AML-193 (cell line): ENCODE data around the gene PTGS1.

Experiments used
- DNase-seq, 2 experiments: peaks; one replicate each; lab custom pipeline; 2025; lab: John Stamatoyannopoulos, UW

The PTGS1 gene

DNA sequence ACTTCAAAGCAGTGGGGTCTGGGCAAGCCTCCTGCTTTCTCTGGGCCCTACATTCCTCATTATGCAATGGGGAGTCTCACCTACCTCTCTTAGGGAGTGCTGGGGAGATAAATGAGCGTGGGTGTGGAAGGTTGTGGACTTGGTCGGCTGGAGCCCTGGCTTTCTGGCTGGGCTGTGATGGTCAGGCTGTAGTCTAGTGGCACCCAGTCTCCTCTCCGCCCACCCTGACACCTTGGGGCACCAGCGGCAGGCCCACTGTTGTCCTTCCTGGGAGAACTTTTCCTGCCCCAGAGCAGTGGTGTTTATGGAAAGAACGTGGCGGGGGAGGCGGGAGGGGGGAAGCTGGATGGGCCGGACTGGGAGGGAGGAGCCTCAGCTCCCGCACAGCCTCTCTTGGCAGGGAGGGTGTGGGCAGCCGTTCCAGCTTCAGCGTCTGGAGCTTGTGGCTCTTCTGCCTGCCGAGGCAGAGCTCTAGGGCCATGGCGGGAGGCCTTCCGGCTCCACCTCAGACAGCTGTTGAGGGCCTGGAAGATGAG, 4.1 kb downstream of the PTGS1 start:
- DNase-seq, result no peak

DNA sequence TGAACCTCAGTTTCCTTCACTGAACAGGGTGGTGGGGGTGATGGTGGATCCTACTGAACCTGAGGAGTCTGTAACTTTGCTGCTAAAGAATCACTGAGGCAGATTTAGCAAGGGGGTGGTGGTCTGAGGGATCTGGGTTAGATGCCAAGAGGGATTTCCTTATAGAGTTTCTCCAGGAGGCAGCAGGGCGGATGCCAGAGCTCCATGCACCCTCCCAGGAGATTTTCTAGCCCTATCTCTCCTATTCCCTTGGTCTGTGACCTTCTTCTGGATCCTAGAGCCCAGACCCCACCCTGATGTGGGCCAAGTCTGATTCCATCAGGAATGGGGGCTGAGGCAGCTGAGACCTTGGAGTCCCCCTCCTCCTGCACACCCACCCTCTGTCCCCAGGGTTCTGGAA, 6.0 kb downstream of the PTGS1 start:
- DNase-seq, result no peak

DNA sequence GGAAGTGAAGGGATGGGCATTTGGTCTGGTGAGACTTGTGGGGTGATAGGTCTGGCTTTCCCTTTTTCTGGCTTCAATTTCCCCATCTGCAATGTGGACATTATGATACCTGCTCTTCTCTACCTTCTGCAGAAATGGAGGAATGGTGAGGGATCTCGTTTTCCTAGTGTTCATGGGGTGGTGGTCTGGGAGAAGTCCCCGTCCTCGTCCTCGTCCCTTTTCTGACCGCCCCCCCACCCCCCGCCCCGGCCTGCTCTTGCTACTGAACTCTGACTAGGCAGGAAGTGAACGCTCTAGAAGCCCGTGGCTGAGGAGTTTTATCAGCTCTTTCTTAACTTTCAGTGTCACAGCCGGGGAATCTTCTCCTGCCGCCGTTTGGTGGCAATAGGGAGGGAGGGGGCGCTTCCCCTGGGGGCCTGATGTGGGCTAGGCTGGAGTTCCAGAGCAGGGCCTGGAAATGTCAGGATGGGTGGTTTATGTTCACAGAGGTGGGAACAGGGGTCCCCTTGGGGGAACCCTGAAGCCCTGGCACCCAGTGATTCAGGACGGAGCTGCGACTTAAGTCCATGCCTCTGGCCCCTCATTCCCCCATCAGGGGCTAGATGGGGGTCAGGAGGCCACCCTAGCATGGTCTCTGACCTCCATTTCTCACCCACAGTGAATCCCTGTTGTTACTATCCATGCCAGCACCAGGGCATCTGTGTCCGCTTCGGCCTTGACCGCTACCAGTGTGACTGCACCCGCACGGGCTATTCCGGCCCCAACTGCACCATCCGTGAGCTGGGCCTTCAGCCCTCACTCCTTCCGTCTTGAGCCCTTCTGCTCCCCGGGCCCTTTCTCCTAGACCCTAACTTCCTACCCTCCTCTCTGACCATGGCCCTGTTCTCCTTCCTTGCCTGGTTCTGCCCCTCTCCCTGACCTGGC, 6.7 kb downstream of the PTGS1 start:
- no peak for DNase-seq

DNA sequence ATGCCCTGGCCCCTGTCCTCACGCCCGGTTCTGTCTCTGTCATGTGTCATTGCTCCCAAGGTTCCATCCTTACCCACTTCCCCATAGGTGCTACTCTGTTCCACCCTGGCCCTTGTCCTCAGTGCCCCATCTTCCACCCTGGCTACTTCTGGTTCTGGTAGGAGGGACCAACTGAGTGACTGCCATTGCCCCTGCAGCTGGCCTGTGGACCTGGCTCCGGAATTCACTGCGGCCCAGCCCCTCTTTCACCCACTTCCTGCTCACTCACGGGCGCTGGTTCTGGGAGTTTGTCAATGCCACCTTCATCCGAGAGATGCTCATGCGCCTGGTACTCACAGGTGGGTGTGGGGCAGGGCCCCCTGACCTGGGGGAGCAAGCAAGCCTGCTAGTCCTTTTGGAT, 7.4 kb downstream of the PTGS1 start:
- DNase-seq, result no peak

DNA sequence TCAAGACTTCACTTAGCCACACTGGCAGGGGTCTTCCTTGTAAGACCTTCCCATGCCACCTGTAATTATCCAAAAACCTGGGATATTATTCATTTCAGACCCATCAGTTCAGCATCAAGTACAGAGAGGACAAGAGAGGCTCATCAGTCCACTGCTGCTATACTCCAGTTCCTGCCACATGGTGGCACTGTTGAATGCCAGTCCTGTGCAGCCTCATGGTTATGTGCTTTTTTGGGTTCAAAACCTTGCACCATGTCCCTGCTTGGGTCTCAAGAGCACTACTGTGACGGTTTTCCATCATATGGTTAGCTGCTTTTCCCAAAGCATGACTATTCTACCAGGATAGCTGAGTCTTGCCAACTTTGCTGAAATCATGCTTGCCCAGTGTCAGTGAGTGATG, 8.5 kb downstream of the PTGS1 start:
- DNase-seq, result no peak

DNA sequence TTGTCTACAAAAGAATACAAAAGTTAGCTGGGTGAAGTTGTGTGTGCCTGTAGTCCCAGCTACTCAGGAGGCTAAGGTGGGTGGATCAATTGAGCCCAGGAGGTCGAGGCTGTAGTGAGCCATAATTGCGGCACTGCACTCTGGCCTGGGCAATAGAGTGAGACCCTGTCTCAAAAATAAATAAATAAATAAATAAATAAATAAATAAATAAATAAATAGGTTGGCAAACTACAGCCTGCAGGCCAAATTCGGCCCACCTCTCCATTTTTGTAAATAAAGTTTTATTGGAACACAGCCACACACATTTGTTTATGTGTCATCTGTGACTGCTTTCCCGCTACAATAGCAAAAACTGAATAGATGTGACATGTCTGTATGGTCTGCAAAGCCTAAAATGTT, 9.5 kb downstream of the PTGS1 start:
- DNase-seq, result no peak

DNA sequence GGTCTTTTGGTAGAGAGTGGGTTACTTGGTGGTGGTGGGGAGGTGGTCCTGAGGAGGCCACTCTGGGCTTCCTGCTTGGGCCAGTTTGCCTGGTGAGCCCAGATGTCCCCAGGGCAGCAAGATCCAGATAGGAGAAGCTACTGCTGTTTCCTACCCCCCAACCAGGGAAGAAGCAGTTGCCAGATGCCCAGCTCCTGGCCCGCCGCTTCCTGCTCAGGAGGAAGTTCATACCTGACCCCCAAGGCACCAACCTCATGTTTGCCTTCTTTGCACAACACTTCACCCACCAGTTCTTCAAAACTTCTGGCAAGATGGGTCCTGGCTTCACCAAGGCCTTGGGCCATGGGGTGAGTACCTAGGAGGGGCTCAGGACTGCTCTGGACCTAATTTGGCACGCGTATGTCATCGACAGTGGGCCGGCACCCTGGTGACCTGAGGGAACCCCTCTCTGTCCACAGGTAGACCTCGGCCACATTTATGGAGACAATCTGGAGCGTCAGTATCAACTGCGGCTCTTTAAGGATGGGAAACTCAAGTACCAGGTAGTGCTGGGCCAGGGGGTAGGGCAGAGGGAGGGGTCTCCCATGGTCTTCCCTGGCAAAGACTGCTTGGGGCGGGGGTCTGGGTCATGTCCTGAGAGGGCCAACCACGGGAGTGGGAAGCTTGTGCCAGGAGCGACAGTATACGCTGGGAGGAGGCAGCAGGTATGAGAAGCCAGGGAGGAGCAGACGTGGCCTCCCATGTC, 10.6 kb downstream of the PTGS1 start:
- no peak for DNase-seq

DNA sequence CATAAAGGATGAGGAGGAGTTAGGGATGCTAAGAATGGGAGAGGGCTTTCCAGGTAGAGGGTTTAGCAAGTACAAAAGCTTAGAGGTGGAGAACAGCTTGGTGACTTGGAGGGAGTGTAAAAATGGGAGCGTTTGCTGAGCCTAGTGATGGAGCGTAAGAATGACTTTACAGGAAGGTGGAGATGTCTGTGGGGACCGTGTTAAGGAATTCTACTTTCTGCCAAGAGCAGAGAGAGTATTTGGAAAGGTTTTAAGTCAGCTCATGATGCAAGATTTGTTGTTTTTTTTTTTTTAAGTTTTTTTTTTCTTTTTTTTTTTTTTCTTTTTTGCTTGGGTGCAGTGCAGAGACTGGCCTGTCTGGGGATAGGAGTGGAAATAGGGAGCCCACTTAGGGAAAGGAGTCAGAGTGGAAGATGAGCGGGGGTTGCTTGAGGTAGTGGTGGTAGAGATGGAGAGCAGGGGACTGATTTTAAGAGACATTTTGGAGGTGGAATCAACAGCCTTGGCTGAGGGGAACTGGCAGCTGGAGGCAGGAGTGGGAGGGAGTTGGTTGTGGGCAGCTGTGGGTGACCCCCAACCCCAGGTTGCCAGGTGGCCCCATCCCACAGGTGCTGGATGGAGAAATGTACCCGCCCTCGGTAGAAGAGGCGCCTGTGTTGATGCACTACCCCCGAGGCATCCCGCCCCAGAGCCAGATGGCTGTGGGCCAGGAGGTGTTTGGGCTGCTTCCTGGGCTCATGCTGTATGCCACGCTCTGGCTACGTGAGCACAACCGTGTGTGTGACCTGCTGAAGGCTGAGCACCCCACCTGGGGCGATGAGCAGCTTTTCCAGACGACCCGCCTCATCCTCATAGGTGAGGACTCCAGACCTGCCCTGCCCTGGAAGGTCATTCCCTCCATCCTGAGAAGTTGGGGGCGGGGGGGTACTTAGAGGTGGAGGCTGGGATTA, 12.4 kb downstream of the PTGS1 start:
- DNase-seq, result no peak

DNA sequence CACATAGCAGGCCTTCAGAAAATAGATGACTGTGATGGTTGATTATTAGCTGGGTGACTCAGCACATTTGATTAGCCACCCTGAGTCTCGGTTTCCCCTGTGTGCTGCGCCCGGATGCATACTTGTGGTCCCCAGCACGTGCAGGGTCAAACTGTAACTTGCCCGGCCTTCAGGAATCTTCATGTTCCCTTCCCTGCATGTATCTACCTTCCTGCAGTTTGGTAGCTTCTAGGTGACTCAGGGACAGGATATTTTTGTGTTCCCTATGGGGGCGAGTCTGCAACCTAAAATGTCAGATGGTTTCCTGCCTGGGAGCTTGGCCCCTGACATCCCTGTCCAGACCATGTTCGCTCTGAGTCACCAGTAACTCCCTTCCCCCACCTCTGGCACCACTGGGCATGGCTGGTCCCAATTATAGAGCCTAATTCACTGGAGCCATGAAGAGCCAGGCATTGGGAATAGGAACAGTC, 13.2 kb downstream of the PTGS1 start:
- no peak for DNase-seq

DNA sequence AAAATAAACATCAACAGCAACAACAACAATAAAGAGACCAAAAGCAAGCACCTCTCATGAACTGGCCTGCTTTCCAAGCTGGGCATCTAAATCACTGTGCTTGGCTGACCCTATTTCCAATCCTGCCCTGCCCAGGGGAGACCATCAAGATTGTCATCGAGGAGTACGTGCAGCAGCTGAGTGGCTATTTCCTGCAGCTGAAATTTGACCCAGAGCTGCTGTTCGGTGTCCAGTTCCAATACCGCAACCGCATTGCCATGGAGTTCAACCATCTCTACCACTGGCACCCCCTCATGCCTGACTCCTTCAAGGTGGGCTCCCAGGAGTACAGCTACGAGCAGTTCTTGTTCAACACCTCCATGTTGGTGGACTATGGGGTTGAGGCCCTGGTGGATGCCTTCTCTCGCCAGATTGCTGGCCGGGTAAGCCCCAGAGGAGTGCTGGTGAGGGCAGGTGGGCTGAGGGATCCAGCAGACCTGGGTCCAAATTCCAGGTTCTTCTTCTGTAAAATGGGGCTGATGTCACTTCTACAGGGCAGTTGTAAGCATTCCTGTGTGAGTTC, 15.6 kb downstream of the PTGS1 start:
- DNase-seq, result no peak

DNA sequence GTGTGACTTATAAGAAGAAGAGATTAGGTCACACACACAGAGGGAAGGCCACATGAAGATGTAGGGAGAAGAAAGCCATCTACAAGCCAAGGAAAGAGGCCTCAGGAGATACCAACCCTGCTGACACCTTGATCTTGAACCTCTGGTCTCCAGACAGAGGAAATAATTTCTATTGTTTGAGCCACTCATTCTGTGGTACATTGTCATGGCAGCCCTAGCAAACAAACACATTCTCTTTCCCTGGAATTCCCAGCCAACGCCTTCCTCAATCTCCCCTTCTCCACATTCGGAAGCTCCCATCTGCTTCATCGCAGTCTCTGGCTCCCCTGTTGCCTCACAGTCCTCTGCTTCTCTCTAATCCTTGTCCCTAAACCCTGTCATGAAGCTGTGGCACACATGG, 16.7 kb downstream of the PTGS1 start:
- no peak for DNase-seq

DNA sequence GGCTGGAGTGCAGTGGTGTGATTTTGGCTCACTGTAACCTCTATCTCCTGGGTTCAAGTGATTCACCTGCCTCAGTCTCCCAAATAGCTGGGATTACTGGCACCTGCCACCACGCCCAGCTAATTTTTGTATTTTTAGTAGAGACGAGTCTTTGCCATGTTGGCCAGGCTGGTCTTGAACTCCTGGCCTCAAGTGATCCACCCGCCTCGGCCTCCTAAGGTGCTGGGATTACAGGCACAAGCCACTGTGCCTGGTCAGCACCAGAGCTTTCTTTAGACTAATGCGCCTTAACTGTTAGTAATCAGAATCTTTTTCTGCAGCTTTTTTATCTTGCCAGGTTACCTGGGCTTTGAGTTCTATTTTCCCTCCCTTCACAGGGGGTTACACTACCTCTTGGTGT, 18.4 kb downstream of the PTGS1 start:
- DNase-seq, result no peak

DNA sequence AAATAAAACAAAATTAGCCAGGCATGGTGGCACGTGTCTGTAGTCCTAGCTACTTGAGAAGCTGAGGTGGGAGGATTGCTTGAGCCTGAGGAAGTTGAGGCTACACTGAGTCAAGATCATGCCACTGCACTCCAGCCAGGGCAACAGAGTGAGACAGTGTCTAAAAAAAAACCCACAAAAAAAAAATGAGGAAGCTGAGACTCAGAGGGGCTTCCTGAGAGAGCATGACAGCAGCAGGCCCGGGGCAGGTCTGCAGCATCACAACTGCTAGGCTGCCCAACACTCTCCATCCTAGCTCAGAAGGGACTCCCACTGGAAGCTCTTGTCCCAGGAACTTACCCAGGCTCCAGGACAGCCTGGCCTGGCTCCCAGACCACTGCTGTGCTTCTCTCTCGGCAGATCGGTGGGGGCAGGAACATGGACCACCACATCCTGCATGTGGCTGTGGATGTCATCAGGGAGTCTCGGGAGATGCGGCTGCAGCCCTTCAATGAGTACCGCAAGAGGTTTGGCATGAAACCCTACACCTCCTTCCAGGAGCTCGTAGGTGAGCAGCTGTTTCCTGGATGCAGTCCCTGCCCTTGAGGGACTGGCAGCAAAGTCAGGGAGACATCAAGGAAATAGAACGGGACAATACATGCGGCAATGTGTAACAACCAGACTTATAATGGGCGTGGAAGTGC, 19.1 kb downstream of the PTGS1 start:
- DNase-seq, result peak in 1 of 2 experiments; percentile 2

DNA sequence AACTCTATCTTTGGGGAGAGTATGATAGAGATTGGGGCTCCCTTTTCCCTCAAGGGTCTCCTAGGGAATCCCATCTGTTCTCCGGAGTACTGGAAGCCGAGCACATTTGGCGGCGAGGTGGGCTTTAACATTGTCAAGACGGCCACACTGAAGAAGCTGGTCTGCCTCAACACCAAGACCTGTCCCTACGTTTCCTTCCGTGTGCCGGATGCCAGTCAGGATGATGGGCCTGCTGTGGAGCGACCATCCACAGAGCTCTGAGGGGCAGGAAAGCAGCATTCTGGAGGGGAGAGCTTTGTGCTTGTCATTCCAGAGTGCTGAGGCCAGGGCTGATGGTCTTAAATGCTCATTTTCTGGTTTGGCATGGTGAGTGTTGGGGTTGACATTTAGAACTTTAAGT, 21.5 kb downstream of the PTGS1 start:
- DNase-seq, result no peak

DNA sequence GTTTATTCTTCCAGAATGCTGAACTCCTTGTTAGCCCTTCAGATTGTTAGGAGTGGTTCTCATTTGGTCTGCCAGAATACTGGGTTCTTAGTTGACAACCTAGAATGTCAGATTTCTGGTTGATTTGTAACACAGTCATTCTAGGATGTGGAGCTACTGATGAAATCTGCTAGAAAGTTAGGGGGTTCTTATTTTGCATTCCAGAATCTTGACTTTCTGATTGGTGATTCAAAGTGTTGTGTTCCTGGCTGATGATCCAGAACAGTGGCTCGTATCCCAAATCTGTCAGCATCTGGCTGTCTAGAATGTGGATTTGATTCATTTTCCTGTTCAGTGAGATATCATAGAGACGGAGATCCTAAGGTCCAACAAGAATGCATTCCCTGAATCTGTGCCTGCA, 21.9 kb downstream of the PTGS1 start:
- no peak for DNase-seq

DNA sequence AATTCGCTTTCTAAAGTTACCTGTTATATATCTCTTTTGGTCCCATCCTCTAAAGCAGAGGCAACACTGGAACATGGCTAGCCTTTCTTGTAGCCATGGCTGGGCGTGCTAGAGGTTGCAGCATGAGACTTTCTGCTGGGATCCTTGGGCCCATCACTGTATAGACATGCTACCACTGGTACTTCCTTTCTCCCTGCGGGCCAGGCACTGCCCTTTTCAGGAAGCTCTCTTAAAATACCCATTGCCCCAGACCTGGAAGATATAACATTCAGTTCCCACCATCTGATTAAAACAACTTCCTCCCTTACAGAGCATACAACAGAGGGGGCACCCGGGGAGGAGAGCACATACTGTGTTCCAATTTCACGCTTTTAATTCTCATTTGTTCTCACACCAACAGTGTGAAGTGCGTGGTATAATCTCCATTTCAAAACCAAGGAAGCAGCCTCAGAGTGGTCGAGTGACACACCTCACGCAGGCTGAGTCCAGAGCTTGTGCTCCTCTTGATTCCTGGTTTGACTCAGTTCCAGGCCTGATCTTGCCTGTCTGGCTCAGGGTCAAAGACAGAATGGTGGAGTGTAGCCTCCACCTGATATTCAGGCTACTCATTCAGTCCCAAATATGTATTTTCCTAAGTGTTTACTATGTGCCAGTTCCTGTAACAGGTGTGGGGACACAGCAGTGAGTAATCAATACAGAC, 22.6 kb downstream of the PTGS1 start:
- no peak for DNase-seq

DNA sequence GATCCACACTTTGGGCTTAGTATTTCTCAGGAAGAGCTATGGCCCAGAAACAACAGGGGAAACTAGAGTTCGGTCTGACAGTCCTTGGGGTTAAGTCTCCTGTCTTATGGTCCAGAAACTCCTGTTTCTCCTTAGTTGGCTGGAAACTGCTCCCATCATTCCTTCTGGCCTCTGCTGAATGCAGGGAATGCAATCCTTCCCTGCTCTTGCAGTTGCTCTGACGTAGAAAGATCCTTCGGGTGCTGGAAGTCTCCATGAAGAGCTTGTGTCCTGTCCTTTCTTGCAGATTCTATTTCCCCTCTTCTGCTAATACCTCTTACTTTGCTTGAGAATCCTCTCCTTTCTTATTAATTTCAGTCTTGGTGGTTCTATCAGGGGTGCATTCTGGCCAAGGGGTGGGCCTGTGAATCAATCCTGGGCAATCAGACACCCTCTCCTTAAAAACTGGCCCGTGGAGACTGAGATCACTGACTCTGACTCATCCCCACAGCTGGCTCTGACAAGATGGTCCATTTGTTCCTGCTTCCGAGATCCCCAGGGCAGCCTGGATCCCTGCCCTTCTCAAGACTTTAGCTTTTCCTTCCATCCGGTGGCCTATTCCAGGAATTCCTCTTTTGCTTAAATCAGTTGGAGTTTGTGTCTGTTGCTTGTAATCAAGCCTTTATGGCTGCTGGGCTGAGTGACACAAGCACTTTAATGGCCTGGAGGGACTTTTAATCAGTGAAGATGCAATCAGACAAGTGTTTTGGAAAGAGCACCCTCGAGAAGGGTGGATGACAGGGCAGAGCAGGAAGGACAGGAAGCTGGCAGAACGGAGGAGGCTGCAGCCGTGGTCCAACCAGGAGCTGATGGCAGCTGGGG, 23.7 kb downstream of the PTGS1 start:
- no peak for DNase-seq

DNA sequence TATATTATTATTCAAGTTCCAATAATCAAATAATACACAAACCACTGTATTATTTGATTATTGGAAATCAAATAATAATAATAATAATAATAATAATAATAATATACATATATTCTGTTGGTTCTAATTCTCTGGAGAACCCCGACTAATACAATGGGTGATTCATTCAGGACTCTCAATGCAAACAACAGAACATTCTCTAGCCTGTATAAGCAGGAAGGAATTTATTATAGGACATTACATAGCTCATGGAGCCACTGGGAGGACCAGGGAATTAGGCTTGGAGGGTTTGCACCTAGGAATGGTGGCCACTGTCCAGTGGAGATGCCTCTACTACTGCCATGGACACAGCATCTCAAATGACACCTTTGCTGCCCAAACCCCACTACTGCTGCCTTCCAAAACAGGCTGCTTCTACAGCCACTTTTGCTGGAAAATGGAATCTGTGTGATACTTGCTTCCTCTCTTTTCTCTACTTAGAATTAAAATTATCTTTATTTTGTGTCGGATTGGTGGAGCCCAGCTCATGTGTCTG, 25.9 kb downstream of the PTGS1 start:
- DNase-seq, result no peak

DNA sequence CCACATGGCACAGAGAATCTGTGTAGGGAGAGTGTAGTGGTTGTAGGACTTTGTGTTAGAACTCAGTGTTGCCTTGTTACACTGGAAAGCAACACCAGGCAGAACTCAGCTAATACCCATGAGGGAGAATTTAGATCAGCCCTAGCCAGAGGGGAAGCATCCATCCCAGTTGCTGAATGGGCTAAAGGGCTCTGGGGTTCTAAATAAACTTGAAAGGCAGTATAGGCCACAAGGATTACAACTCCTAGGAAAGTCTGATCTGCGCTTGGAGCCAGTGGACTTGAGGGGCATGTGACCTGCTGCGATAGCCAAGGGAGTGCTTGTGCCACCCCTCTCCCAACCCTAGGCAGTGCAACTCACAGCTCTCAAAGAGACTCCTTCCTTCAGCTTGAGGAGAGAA, 26.9 kb downstream of the PTGS1 start:
- DNase-seq, result no peak
